ENCODE data around the gene ZNF766.

The ZNF766 gene

GRCh38 chr19:52296773-52297600 lies 27.6 kb downstream of the ZNF766 start, which contains the start of gene ZNF480:
ZNF480 (plus strand) TSS chr19:52297169; CDS start chr19:52300413, 3,244 bp downstream.
- H3K36me3 ChIP-seq (ENCODE audit: low read length), result peaks cover 30% of the 10 kb centered on the region
- peak within 1 kb of the TSS; percentile 74 for H3K27ac ChIP-seq (ENCODE audit: low read depth, low read length)

GRCh38 chr19:52297601-52298364 lies 28.4 kb downstream of the ZNF766 start:
- 0 out of 2 replicates have a peak, but pooled peaks cover 2% of the 10 kb centered on the region for H4K20me1 ChIP-seq (ENCODE audit: low read depth, low read length)
- no peaks in the 10 kb centered on the region for H3K27me3 ChIP-seq (ENCODE audit: low read length)
- peak overlapping the region; percentile 98 for H3K9ac ChIP-seq (ENCODE audit: low read length)
- peaks cover 38% of the 10 kb centered on the region for H3K36me3 ChIP-seq (ENCODE audit: low read length)
- no peaks in the 10 kb centered on the region for H3F3A ChIP-seq (ENCODE audit: insufficient read depth)
- H3K79me2 ChIP-seq (ENCODE audit: insufficient read depth, low read length), result peaks cover 32% of the 10 kb centered on the region
- peak overlapping the region; percentile 98 for H3K4me3 ChIP-seq (ENCODE audit: insufficient read depth, low read length, poor library complexity, severe bottlenecking)
- peak overlapping the region; percentile 80 for H3K4me2 ChIP-seq (ENCODE audit: low read depth, low read length, poor library complexity, severe bottlenecking)
- H3K27ac ChIP-seq (ENCODE audit: low read depth, low read length), result peak overlapping the region; percentile 74
- no peaks in the 10 kb centered on the region for H3K9me2 ChIP-seq (replicated peaks; ENCODE audit: insufficient read depth, low read length)
- peaks cover 26% of the 10 kb centered on the region; the same call in 1 of the 2 replicates for H3K9me3 ChIP-seq (ENCODE audit: insufficient read depth, low read length)
- TF ChIP-seq EZH2phosphoT487 (conservative IDR thresholded peaks at IDR 0.05; ENCODE audit: low read length) (no peak), CTCF (IDR thresholded peaks at IDR 0.05; ENCODE audit: insufficient read depth, low read length, poor library complexity, severe bottlenecking) (no peak)
- H2AFZ ChIP-seq (ENCODE audit: low read depth, low read length, severe bottlenecking), result peak overlapping the region; percentile 90

More at GRCh38 chr19:52296773-52297600, 27.6 kb downstream of the ZNF766 start, which contains the start of gene ZNF480:
- Histone ChIP-seq H3K9me3 (ENCODE audit: insufficient read depth, low read length) (peaks cover 20% of the 10 kb centered on the region; the same call in 1 of the 2 replicates), H3K27me3 (ENCODE audit: low read length) (no peaks in the 10 kb centered on the region), H3K4me3 (ENCODE audit: insufficient read depth, low read length, poor library complexity, severe bottlenecking) (peak within 1 kb of the TSS; percentile 98), H3K79me2 (ENCODE audit: insufficient read depth, low read length) (peaks cover 32% of the 10 kb centered on the region), H3K9ac (ENCODE audit: low read length) (peak within 1 kb of the TSS; percentile 98), H3F3A (ENCODE audit: insufficient read depth) (no peaks in the 10 kb centered on the region), H2AFZ (ENCODE audit: low read depth, low read length, severe bottlenecking) (peak within 1 kb of the TSS; percentile 90), H3K9me2 (replicated peaks; ENCODE audit: insufficient read depth, low read length) (no peaks in the 10 kb centered on the region), H3K4me2 (ENCODE audit: low read depth, low read length, poor library complexity, severe bottlenecking) (peak within 1 kb of the TSS; percentile 98), H4K20me1 (ENCODE audit: low read depth, low read length) (0 out of 2 replicates have a peak, but pooled peaks cover 2% of the 10 kb centered on the region)
- TF ChIP-seq CTCF (IDR thresholded peaks at IDR 0.05; ENCODE audit: insufficient read depth, low read length, poor library complexity, severe bottlenecking) (no peak), EZH2phosphoT487 (conservative IDR thresholded peaks at IDR 0.05; ENCODE audit: low read length) (no peak)

- Histone ChIP-seq H4K20me1 (ENCODE audit: low read depth, low read length) (no peaks in the 10 kb centered on the region), H3K9me2 (replicated peaks; ENCODE audit: insufficient read depth, low read length) (no peaks in the 10 kb centered on the region), H3K27ac (ENCODE audit: low read depth, low read length) (no peak overlapping the region), H3K36me3 (ENCODE audit: low read length) (peaks cover 84% of the 10 kb centered on the region), H3F3A (ENCODE audit: insufficient read depth) (no peaks in the 10 kb centered on the region), H3K27me3 (ENCODE audit: low read length) (no peaks in the 10 kb centered on the region), H3K4me2 (ENCODE audit: low read depth, low read length, poor library complexity, severe bottlenecking) (no peak overlapping the region), H2AFZ (ENCODE audit: low read depth, low read length, severe bottlenecking) (no peak overlapping the region), H3K9ac (ENCODE audit: low read length) (no peak overlapping the region), H3K79me2 (ENCODE audit: insufficient read depth, low read length) (peaks cover 8% of the 10 kb centered on the region; the same call in 1 of the 2 replicates), H3K4me3 (ENCODE audit: insufficient read depth, low read length, poor library complexity, severe bottlenecking) (no peak overlapping the region), H3K9me3 (ENCODE audit: insufficient read depth, low read length) (peaks cover 48% of the 10 kb centered on the region; the same call in 1 of the 2 replicates)
- TF ChIP-seq EZH2phosphoT487 (conservative IDR thresholded peaks at IDR 0.05; ENCODE audit: low read length) (no peak), CTCF (IDR thresholded peaks at IDR 0.05; ENCODE audit: insufficient read depth, low read length, poor library complexity, severe bottlenecking) (no peak)
Measured at GRCh38 chr19:52307275-52307674, 37.9 kb downstream of the ZNF766 start.
